Stimulated activated CD4-positive, alpha-beta T cell treated with anti-CD3 and anti-CD28 coated beads, Interleukin-1b, Interleukin-23, amount 100 ng/mL, for 24 hours (primary cell): ENCODE measurements around the gene RAB29.

Experiments used
- DNase-seq, 4 experiments: peaks; one replicate each; pipeline ENCODE4 v3.0.0-alpha.2; 2020; ENCODE audit warnings: low read depth in 4 of 4, low spot score in 1 of 4

Gene RAB29

DNA sequence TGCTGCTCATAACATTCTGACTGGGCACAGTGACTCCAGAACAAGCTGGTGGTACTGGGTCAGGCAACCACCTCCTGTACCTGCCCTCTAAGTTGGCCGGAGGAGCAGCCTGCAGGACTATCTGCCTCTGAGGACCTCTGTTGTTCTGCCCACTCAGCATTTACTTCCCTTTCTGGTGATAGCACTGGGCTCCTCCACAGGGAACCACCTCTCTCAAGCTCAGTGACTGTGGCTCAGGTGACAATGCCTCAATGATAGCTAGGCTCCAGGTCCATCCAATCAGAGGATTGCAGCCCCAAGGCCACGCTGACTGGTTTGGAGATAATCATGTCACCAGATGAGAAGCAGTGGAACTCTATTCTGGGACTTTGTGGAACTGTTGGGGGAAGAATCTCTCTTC lies 21.9 kb upstream of the RAB29 start:
- DNase-seq: no peak

DNA sequence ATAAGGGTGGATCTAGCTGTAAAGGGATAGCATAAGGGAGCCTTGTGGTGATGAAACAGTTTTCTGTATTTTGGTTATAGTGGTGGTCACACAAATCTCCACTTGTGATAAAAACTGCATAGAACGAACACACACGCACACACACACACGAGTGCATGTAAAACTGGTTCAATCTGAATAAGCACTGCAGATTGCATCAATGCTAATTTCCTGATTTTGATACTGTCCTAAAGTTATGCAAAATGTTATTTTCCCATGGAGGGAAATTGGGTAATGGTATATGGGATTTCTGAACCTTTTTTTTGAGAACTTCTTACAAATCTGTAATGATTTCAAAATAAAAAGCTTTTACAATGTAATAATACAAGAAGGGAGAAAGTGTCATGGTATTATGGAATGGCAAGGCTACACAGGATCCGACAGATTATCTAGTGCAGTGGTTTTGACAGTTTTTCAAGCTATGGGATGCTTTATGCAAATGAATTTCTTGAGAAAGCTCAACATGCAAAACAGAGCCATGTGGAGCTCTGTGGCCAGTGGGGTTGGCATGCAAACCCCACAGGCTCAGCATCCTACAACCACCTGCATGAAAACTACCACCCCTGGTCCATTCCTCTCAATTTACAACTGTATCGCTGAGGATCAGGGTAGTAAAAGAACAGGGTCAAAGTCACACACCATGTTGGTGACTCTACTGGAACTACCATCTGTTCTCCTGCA lies 18.9 kb upstream of the RAB29 start:
- DNase-seq: no peak

DNA sequence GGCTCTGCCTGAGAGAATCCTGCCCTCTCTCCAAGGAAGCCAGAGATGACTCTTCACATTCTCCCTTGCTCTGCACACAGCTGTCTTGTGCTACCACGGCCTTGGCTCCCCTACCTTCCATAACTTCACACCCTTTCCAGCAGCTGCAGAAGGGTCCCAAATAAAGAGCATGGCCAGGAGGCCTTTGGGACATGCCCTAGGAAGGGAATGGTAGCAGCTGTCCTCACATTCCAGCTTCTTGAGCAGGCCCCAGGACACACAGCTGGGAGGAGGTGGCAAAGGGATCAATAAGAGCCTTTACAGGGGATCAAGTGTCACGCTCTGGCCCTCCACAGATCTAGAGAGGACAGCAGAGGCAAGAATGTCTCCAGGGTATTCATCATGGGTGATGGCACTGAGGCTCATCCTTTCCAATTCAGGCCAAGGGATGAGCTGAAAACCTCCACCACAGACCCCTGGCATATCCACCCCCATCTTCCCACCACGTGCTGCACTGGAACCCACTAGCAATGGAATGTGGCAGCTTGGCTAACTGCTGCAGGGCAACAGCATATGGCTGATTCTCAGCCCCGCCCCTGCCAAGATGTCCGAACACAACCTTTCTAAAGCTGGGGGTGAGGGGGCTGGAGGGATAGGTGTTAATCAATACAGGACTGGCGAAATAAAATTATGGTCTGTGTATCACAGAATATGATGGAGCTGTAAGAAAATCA lies 17.8 kb upstream of the RAB29 start:
- DNase-seq: no peak

DNA sequence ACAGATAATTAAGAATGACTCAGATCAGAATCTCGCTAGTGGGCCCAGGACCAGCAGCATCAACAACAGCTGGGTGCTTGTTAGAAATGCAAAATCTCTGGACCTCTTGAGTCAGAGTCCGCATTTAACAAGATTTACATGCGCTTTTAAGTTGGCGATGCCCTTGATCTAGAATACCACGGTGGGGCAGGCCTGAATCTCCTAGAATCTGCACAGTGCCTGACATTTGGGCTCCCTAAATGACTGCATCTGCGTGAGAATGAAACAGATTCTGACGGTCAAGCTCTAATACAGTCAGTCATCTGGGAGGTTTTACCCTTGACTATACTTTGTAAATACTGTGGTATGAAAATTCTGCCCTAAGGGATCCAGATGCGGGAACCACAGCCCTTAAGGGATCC lies 17.2 kb upstream of the RAB29 start:
- DNase-seq: no peak

DNA sequence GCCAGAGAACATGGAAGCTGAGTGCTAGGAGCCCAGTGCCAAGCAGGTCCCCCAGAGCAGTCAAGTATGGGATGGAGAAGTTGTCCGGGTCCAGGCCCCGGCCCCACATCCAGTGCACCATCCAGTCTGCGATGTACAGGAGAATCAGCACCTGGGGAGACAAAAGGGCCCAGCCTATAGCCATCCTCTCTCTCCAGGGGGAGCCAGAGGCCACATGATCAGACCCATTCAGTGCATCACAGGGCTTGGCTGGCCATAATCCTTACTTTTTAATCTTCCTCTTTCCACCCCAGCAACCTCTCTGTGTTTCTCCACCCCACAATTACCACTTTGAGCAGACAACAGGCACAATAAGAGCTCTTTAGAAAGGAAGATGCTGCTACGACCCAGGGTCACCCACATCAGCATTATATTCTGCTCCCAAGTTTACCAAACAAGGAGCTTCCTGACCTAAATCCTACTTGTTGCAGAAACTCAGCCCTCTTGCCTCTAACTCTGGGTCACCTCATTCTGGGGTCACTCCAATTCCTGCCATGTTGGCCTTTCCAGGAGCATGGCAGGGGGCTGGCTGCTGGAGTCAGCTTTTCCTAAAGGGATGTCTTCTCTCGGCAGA lies 16.4 kb upstream of the RAB29 start:
- peak in 2 of 4 experiments; percentile 24 to 32 for DNase-seq

DNA sequence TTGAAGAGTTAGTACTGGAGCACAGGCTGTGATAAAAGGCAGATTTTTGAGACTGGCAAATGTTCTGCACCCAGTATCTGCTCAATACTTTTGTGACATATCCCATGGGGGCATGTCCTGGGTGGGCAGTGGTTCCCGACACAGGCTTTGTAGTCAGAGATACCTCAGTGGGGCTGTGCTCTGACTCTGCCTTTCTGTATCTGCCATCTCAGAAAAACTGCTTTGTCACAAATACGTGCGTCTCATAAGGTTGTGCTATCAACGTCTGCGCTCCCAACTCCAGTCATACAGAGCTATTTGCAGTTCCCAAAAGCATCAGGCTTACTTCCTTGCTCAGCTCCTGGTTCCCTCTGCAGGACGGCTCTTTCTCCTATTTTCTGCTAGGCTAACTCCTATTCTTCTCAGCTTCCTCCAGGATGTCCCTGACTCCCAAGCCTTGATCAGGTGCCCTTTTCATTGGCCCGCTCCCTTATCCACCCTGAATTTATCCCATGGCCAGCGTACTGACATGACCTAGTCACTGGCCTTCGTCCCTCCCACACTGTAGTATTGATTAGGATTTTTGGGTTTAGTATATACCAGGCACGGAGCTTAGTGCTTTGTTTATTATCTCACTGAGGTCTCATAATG lies 12.1 kb upstream of the RAB29 start:
- no peak for DNase-seq

DNA sequence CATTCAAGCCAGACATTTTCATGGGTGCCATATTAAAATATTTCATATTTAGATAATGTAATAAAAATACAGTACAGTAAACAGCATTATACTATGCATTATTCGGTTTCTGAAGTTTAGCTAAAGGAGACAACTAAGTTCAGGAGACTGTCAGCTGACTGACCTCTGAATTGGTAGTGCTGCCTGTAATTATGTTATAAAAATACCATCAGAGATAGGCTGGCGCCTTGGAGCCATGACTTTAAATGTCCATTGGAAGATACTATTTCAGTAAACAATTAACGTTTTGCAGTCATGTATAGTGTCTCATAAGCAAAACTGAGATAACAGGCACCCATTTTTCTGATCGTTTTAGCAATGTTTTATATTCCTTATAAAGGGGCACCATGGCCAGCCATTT lies 11.3 kb upstream of the RAB29 start:
- DNase-seq: no peak

DNA sequence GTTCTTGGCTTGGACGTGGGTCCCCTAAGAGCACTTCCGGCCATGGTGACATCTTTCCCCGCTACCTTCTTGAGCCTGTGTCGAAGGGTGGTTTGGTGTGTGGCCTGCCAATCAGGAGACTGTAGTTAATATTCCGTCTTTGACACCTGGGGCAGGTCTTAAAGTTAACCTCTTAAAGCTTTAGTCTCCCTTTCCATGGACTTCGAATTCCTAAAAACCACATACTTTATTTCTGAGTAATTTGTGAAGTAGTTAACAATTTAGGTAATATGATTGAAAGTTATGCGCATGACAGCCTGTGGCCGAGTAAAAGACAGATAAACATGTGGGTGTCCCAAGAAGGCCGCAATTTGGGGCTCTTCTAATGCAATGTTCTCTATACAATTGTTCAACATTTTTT lies 10.2 kb upstream of the RAB29 start:
- DNase-seq: no peak

DNA sequence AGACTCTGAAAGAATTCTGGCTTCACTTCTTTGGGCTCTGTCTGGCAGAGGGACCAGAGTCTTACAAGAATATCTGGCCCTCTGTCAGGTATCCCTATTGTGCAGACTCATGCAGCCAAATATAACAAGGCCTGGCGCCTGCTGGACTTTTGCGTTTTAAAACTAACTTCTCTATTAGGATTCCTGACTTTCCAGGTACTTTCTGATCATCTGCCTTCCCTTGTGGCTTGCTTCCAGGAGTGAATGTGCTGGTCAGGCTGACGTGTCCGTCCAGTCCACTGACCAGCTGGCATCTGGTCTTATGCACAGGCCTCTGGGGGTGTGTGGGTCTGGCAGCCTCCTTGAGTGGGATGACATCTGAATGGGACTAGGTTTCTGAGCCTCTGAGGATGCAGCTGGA lies 8.6 kb upstream of the RAB29 start:
- no peak for DNase-seq

DNA sequence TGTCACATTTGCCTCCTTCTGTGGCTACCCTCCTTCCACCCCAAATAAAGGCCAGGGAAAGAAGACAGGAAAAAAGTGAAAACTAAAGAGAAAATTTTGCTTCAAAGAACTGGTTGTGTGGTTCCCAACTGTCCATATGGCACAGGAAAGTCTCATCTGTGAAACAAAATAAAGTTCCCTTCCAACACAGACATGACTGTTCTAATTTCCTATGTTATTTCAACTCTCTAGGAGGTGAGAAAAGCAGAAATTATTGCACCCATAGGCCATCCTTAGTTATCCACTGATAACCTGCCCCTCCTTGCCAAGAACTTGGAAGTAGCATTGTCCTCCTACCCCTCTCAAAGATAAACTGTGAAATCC lies 8.1 kb upstream of the RAB29 start:
- DNase-seq: no peak

DNA sequence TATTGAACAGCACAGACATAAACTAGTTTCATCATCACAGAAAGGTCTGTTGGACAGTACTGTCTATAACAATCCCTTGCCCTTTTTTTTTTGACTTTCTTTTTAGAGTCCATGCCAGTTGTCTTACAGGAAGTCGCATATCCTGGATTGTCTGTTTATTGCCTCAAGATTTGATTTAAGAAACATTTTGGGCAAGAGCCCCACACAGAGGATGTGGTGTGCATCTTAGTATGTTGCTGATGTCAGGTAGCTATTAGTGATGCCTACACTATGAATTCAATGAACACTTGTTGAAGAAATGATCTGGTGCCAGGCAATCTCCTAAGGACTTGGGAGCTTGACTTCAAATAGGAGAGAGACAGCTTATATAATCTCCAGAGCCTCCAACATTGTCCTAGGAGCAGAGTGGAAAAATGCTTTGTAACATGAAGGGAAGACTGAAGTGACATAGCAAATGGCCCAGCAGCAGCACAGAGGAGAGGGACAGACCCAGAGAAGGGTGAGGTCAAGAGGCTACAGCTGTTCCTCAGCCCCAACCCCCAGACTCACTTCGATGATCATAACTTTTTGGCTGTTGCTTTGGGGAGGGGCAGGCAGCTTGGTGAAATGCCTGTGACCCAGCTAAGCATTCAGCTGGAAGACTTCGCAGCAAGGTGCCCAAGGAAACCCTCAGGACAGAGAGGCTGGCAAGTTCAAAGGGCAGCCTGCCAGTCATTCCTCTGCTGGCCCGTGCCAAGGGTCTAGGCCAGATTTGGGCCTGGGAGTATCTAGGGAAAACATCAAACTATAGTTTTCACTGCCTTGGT lies 7.5 kb upstream of the RAB29 start:
- DNase-seq: no peak

DNA sequence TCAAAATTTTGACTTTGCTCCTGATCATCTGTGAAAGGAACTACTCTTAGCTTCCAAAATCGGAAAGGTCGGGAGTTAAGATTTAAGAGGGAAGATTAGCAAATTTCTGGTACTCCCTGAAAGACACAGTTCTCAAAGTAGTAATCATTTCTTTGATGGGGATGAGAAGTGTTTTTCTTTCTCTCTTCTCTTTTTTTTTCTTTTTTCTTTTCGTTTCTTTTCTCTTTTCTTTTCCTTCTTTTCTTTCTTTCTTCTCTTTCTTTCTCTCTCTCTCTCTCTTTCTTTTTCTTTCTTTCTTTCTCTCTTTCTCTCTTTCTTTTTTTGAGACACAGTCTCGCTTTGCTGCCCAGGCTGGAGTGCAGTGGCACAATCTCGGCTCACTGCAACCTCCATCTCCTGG lies 5.1 kb upstream of the RAB29 start:
- no peak for DNase-seq

DNA sequence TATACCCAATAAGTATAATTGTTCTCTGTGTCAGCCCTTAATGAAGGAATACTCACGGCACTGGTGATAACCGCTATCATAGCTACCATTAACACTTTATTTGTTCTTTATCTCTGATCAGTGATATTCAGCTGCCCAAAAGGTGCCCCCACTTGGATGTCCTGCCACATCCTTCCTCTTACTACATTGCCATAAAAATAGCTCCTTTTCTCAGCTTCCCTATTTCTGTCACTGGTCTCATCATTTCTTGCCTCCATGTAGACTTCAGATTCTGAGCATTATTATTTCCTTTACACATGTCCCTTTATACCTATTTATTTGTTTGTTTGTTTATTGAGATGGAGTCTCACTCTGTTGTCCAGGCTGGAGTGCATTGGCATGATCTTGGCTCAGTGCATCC lies 2.7 kb upstream of the RAB29 start:
- DNase-seq: no peak

DNA sequence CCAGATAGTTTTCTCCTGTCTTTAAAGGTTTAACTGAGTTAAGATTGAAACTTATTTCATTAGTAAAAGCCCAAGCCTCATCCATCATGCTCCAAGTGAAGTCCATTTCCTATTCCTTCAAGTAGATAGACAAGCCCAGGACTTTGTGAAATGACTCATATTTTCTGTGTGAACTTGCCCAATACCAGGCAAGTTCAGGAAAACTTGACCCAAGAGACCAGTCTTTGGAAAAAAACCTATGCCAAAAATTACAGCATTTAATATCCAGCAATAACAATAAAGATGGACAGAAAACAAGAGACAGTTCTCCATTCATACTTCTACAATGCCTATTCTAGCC lies 405 bp upstream of the RAB29 start:
- no peak for DNase-seq

DNA sequence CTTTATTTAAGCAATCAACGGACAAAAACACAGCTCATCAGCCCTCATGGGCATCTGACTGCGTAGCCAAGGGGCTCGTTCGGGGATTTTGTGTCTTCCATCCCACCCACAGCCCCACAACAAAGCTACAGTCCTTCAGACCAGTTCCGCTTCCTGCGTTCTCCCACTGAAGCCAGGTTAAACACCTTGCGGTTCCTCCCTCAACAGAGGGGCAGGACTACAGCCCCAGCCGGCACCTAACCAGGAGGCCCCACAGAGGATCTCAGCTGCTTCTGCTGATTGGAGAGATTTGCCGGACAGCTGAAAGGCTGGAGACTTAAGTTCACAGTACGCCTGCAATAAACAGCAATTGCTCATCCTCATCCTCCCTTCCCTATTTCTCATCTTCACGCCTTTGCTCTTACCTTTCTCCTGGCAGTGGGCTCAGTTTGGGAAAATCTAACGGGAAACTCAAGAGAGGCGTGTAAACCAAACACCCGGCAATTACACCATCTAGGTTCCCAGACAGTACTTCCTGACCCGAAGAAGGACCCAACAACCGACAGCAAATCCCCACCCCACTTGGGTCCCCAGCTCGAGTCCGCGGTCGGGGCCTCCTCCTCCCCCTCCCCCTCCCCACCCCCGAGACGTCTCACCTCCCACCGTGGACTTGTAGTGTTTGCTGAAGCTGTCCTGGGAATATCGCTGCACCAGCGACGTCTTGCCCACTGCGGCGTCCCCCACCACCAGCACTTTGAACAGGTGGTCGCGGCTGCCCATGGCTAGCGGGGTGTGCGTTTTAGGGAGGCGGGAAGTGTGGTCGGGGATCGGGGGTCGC lies 876 bp downstream of the RAB29 start:
- DNase-seq: peak in 1 of 4 experiments; percentile 33

DNA sequence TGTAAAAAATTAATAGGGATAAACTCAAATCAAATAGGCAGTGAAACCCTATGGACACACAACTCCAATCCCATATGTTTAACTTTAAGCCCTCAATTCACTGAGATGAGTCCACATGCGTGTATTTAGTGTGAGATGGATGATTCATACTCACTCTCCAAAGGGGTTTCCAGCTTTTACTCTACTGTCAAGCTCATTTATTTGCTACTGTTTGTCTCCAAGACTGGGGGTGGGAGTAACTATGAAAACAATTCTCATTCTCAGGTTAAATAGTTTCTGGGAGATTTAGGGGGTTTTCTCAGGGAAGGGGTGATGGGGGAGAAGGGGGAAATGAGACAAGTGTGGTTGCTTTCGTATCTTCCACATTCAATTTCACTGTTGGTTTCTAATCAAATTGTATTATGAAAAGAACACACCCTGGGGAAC lies 2.7 kb downstream of the RAB29 start:
- DNase-seq: no peak

DNA sequence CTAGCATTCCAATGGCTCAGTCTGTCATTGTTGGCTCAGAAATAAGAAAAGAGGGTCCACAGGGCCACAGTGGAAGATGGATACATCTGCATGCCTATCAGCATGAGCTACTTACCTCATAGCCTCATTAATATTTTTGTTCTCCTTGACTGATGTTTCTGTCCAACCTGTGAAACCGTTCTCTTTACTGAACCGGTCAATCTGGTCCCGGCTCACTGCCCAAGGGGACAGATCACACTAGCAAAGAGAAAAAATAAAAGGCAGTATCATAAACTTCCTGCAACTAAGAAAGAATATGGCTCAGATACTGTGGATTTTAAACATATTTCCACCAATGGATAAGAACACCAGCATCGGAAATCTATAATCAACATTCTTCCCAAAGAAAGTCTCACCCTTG lies 4.7 kb downstream of the RAB29 start:
- no peak for DNase-seq

DNA sequence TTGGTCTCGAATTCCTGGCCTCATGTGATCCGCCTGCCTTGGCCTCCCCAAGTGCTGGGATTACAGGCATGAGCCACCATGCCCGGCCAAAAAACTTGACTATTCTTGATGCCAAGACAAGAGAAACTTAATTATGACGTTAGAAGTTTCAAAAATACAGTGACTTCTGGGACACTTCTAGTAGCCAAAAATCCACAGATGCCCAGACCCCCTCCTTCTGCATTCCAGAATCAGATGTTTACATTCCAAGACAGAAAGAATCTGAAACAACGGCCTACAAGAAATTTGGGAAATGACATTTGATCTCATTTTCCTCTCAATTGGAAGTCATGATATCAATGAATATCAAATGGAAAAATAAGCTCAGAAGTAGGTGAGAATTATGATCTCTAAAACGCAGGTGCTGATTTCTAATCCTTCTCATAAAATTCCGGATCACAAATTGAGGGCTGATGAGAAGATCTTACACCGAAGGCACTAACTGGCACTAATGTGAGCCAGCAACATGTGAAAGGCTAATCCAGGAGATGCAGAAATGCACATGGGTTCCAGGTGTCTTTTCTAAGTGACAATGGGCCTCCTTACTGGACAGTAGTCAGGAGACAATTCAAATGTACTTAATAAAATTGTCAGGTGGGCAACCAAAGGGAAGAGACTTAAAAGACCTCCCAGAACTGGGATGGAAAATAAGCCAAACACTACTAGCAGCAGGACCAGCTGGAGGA lies 5.5 kb downstream of the RAB29 start:
- no peak for DNase-seq

DNA sequence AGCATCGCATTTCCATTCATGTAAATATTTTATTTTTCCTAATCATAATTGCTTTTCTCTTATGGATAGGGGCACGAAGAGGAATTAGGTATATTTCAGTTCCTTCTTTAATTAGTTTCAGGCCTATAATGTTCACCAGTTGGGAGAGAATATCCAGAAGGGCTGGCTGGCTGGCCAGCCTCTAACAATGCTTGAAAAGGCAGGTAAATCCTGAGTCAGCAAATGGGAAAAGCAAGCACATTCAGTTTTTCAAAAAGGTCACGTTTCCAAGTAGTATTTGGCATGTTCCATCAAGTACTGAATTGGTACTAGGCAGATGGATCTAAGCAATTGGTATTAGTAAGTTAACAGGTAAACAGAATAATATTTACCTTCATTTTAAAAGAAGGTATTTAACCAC lies 8.0 kb downstream of the RAB29 start:
- no peak for DNase-seq

DNA sequence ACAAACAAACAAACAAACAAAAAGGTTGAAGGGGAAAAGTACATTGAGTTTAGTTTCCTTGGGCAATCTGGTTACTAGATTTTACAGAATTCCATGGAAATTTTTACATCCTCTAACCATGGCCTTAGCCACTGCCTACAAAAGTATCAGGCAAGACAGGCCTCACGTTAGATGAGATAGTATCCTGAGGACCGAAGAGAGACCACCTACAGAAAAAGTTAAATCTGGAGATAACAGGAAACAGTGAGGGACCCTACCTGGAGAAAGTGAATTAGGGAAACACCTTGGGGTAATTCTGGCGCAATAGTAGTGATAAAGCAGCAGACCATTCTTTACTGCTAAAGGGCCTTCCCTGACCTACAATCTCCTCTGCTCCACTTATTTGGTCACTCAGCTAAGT lies 8.7 kb downstream of the RAB29 start:
- no peak for DNase-seq
